GM12864 (cell line): Measurements from ENCODE around the gene PDCD1LG2.

Source experiments
- DNase-seq: peaks from one replicate; pipeline ENCODE4 v3.0.0-alpha.2; 2011; ENCODE audit warnings: low read depth
- H3K4me3 ChIP-seq: 2 replicates; pipeline ENCODE4 v1.5.1; 2011; ENCODE audit warnings: mild to moderate bottlenecking, low read depth, low read length, control low read depth
- TF ChIP-seq, protein P1 (sequence below): IDR thresholded peaks from 2 replicates; pipeline ENCODE4 v1.5.1; 2011; ENCODE audit warnings: low read depth, mild to moderate bottlenecking, moderate library complexity, low read length, control low read depth, inconsistent platforms; ENCODE audit errors: missing control alignments

PDCD1LG2 gene

DNA sequence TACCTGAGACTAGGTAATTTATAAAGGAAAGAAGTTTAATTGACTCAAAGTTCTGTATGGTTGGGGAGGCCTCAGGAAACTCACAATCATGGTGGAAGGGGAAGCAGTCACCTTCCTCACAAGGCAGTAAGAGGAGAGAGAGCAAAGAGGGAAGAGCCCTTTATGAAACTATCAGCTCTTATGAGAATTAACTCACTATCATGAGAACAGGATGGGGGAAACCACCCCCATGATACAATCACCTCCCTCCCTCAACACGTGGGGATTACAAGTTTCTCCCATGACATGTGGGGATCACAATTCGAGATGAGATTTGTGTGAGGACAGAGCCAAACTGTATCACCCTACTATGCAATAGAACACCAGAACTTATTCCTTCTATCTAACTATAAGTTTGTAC is 32.1 kb upstream of the PDCD1LG2 start:
- no peak overlapping the region for H3K4me3 ChIP-seq
- TF ChIP-seq, protein P1, sequence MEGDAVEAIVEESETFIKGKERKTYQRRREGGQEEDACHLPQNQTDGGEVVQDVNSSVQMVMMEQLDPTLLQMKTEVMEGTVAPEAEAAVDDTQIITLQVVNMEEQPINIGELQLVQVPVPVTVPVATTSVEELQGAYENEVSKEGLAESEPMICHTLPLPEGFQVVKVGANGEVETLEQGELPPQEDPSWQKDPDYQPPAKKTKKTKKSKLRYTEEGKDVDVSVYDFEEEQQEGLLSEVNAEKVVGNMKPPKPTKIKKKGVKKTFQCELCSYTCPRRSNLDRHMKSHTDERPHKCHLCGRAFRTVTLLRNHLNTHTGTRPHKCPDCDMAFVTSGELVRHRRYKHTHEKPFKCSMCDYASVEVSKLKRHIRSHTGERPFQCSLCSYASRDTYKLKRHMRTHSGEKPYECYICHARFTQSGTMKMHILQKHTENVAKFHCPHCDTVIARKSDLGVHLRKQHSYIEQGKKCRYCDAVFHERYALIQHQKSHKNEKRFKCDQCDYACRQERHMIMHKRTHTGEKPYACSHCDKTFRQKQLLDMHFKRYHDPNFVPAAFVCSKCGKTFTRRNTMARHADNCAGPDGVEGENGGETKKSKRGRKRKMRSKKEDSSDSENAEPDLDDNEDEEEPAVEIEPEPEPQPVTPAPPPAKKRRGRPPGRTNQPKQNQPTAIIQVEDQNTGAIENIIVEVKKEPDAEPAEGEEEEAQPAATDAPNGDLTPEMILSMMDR = no peak

DNA sequence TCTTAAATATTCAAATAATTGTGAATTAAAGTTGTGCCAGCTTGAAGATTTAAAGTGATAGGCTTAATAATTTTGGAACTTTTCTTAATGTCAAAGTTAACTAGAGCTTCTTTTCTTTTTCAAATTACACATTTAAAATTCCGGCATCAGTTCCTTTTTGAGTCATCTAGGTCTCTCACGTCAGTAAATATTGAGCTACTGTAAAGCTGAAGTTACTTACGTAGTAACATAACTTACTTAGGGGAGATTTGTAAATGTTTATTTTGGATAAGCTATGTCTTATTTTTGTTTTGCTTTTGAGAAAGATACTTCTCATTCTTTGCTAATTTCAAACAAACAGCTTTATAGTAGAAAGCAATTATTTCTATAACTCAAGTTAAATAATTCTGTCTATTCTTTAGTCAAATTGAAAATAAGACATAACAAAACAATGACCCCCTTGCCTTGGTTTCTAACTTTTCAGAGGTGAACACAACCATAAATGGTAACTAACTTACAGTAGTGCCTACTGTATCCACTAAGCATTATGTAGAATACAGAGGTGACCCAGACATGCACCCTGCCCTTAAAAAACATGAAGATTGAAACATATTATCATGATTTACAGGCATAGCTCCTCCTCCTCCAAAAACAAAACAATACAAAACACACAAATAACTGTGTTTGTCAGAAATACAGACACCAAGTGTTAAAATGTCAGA is 30.2 kb upstream of the PDCD1LG2 start:
- TF ChIP-seq, protein P1 = no peak
- no peak for DNase-seq
- H3K4me3 ChIP-seq = no peak overlapping the region

More for the DNA sequence above, 32.1 kb upstream of the PDCD1LG2 start:
- no peak for DNase-seq

DNA sequence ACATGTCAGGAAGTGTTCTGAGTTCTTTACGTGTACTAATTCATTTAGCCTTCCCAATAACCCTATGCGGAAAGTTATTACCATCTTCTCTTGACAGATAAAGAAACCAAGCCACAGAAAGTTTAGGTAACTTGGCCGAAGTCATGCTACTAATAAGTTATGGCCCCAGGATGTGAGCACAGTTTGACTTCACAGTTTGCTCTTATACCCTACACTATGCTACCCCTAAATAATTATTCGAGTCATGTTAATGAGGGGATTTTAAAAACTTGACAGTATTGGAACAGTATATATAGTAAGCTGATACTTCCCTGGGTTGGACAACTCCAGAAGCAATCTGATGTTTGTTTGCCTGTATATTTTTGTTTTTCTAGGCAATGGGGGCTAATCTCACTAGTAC is 29.4 kb upstream of the PDCD1LG2 start:
- DNase-seq = no peak
- TF ChIP-seq, protein P1 = no peak
- no peak overlapping the region for H3K4me3 ChIP-seq

DNA sequence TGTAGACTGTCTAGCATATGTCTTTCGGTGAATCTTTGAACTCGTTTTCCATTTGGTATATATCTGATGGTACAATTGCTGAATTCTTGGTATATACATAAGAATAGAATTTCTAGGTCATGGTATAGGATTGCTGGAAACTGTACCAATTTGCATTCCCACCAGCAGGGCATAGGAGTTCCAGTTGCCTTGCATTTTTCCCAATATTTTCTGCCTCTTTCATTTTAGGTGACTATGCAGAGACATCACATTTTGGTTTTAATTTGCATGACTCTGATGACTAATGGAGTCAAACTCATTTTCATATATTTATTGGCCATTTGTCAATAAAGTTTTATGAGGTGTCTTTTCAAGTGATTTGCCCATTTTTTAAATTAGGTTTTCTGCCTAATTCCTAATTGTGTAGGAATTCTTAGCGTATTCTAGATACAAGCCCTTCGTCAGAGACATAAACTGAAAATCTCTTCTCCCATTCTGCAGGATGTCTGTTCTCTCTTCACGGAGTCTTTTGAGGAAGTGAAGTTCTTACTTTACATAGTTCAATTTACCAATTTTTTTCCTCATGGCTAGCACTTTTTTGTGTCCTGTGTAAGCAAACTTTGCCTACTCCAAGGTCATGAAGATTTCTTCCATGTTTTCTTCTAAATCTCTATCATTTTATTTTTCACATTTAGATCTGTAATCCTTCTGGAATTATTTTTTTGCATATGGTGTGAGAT is 28.9 kb upstream of the PDCD1LG2 start:
- TF ChIP-seq, protein P1 = no peak
- no peak for DNase-seq
- H3K4me3 ChIP-seq = no peak overlapping the region

DNA sequence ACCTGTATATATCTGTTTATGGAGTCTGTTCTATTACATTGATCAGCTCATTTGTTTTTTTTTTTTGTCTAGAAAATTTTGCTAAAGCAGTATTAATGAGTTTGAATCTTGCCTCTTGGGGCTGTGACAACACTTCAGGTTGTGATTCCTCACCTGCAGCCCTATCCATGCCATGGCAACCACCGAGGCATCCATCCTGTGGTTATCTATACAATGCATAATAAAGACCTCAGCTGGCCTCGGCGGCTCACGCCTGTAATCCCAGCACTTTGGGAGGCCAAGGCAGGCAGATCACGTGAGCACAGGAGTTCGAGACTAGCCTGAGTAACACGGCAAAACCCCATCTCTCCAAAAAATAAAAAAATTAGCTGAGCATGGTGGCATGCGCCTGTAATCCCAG is 28.1 kb upstream of the PDCD1LG2 start:
- TF ChIP-seq, protein P1 = no peak
- DNase-seq = no peak
- H3K4me3 ChIP-seq = no peak overlapping the region

DNA sequence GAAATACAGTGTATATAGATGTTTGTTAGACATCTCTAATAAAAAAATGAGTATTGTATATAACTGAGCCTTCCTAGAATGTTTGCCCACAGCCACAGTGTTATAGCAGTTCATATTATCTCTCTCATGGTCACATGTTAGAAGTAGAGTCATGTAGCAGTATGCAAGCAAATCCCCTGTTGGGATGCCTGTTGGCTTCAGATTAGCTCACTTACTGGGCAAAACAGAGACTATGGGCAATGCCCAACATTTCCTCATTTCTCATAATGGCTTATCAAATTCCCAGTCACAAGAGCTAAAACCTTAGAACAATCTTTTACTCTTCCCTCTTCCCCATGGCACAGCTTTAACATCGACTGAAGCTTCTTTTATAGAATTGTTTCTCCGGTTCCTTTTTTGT is 27.0 kb upstream of the PDCD1LG2 start:
- TF ChIP-seq, protein P1 = no peak
- no peak overlapping the region for H3K4me3 ChIP-seq

More for the DNA sequence above, 27.0 kb upstream of the PDCD1LG2 start:
- no peak for DNase-seq
